ENCODE results near the gene EMP2. TPM values are rescaled to one million over a fixed set of nuclear protein-coding genes. Genes with fewer than 3 reads are reported as not detected.
A peak's percentile ranks its signal among the peaks of the same experiment; 100 is the strongest.
"Not testable (repeated sequence)": the region's sequence is repeated elsewhere in the genome, so short reads cannot be mapped to it uniquely, and the experiment has no call there.

The EMP2 gene, protein sequence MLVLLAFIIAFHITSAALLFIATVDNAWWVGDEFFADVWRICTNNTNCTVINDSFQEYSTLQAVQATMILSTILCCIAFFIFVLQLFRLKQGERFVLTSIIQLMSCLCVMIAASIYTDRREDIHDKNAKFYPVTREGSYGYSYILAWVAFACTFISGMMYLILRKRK
- 34.1 TPM for polyA plus RNA-seq (2013, experiment 1 of 2)
- 37.5 TPM for polyA plus RNA-seq (2013, experiment 2 of 2)

DNA sequence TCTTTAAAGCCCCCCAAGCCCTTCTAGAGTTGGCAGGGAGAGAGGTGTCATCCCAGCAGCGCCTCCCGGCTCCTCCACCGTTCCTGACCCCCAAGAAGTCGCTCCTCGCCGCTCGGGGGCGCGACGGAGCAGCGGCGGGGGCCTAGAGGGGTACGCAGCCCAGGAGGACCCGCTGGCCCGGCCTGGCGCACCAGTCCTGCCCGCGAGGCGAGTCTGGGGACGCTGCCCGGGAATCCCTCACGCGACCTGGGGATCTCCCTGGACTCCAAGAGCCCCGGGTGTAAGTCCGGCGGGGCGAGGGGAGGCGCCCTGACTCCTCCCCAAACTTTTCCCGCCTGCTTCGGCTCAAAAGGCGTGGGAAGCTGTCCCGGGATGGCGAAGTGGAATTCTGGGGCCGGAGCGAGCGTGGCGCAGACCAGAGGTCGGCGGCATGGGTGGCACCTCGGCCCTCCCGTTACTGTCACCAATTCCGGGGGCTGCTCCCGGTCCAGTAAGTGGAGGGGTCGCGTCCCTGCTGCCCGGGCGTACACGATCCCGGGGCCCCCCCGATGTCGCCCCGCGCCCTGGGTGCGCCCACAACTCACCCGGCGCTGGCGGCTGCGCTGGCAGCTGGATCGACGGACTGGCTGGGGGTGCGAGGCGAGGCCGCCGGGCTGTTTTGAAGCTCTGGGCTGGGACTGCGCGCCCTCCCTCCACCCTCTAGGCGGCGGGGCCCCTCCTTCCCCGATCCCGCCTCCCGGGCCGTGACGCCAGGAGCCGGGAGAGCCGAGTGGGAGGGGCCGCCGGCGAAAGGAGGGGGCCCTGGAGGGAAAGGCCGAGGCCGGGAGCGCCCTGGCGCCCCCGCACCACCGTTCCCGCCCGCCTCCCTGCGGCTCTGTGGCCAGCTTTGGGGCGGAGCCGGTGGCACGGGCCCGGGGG lies at the start of gene EMP2:
EMP2 (minus strand) TSS at position 634 of the 918 bp plus-strand sequence. CDS start 32,981 bp downstream, outside the sequence.
- Histone ChIP-seq H3K4me1 (ENCODE audit: control insufficient read depth, insufficient read depth, low read length, poor library complexity, severe bottlenecking) (peaks cover 41% of the 10 kb centered on the region), H3K4me3 (ENCODE audit: extremely low read depth, insufficient read depth, low read length, poor library complexity, severe bottlenecking) (peak within 1 kb of the TSS; percentile 63), H3K36me3 (ENCODE audit: control insufficient read depth, insufficient read depth, low read length) (no peaks in the 10 kb centered on the region), H3K27ac (ENCODE audit: low read depth, low read length, severe bottlenecking) (peak within 1 kb of the TSS; percentile 59), H3K9me3 (ENCODE audit: control insufficient read depth, low read length) (no peaks in the 10 kb centered on the region)
- 0 to 1% methylated on average over 61 to 69 of the region's 91 CpGs for WGBS, 2 experiments (ENCODE audit: insufficient coverage in 2 of 2)

DNA sequence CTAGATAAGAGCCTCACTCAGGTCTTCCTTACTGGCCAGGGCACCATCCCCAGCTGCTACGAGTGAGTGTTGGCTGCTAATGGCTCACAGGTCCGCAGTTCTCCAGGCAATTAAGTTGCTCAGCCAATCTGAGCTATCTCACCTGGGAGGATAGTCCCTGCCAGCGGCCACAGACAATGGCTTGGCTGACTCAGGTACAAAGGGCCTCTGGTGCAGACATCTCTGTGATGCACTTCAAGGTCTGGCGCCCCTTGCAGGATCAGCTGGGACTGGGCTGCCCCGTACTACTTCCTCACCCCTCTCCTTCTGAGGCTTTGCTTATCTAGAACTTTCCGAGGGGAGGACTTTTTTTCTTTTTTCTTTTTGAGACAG lies 49.2 kb upstream of the EMP2 start:
- Histone ChIP-seq H3K4me3 (ENCODE audit: extremely low read depth, insufficient read depth, low read length, poor library complexity, severe bottlenecking) (no peak overlapping the region), H3K9me3 (ENCODE audit: control insufficient read depth, low read length) (no peaks in the 10 kb centered on the region), H3K4me1 (ENCODE audit: control insufficient read depth, insufficient read depth, low read length, poor library complexity, severe bottlenecking) (no peaks in the 10 kb centered on the region), H3K27ac (ENCODE audit: low read depth, low read length, severe bottlenecking) (no peak overlapping the region), H3K36me3 (ENCODE audit: control insufficient read depth, insufficient read depth, low read length) (no peaks in the 10 kb centered on the region)
- WGBS, 2 experiments (ENCODE audit: insufficient coverage in 2 of 2), result 60 to 79% methylated on average over 6 of the region's 6 CpGs

DNA sequence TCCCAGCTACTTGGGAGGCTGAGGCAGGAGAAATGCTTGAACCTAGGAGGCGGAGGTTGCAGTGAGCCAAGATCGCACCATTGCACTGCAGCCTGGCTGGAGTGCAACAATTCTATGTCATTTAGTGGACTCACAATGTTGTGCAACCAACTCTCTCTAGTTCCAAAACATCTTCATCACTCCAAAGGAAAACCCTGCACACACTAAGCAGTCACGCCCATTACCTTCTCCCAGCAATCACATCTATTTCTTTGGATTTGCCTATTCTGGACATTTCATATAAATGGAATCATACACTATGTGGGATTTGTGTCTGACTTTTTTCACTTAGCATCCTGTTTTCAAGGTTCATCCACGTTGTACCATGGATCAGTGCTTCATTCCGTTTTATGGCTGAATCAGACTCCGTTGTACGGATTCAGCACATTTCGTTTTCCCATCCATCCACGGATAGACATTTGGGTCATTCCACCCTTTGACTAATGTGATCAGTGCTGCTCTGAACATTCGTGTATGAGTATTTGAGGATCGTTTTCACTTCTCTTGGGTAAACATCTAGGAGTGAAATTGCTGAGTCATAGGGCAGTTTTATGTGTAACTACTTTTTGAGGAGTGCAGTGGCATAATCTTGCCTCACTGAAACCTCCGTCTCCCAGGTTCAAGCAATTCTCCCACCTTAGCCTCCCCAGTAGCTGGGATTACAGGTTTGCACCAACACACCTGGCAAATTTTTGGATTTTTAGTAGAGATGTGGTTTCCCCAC lies 45.4 kb upstream of the EMP2 start:
- H3K4me3 ChIP-seq (ENCODE audit: extremely low read depth, insufficient read depth, low read length, poor library complexity, severe bottlenecking), result no peak overlapping the region
- no peaks in the 10 kb centered on the region for H3K36me3 ChIP-seq (ENCODE audit: control insufficient read depth, insufficient read depth, low read length)
- 94 to 97% methylated on average over 9 to 10 of the region's 12 CpGs for WGBS, 2 experiments (ENCODE audit: insufficient coverage in 2 of 2)
- H3K27ac ChIP-seq (ENCODE audit: low read depth, low read length, severe bottlenecking), result no peak overlapping the region
- H3K4me1 ChIP-seq (ENCODE audit: control insufficient read depth, insufficient read depth, low read length, poor library complexity, severe bottlenecking), result no peaks in the 10 kb centered on the region
- no peaks in the 10 kb centered on the region for H3K9me3 ChIP-seq (ENCODE audit: control insufficient read depth, low read length)

DNA sequence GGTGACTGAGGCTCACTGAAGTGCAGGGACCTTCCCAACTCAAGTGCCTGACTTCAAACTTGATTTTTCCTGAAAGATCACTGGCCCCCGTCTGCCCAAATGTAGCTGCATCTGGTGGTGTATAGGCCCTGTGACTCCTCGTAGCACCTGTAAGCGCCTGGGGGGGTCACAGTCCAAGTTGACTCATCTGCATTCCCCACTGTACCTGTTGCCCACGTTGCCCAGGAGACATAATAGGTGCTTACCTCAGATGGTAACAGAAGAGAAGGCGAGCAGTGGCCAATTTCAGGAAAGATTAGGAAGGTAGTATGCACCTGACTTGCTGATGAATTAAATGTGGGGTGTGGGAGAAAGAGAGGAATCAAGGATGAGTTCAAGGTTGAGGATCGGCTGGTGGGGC lies 44.1 kb upstream of the EMP2 start:
- H3K36me3 ChIP-seq (ENCODE audit: control insufficient read depth, insufficient read depth, low read length), result no peaks in the 10 kb centered on the region
- no peak overlapping the region for H3K27ac ChIP-seq (ENCODE audit: low read depth, low read length, severe bottlenecking)
- no peak overlapping the region for H3K4me3 ChIP-seq (ENCODE audit: extremely low read depth, insufficient read depth, low read length, poor library complexity, severe bottlenecking)
- H3K9me3 ChIP-seq (ENCODE audit: control insufficient read depth, low read length), result no peaks in the 10 kb centered on the region
- 90 to 96% methylated on average over 6 of the region's 6 CpGs for WGBS, 2 experiments (ENCODE audit: insufficient coverage in 2 of 2)
- no peaks in the 10 kb centered on the region for H3K4me1 ChIP-seq (ENCODE audit: control insufficient read depth, insufficient read depth, low read length, poor library complexity, severe bottlenecking)

DNA sequence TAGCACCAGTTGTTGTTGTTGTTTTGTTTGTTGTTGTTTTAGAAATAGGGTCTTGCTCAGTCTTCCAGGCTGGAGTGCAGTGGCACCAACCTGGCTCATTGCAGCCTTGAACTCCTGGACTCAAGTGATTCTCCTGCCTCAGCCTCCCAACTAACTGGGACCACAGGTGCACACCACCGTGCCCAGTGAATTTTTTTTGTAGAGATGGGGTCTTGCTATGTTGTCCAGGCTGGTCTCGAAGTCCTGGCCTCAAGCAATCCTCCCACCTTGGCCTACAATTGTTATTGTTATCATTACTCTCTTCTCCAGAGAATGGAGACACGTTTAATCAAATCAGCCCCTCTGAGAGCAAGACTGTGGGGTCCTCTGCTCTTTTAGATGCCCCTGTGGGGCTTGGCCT lies 42.7 kb upstream of the EMP2 start:
- no peak overlapping the region for H3K27ac ChIP-seq (ENCODE audit: low read depth, low read length, severe bottlenecking)
- H3K9me3 ChIP-seq (ENCODE audit: control insufficient read depth, low read length), result no peaks in the 10 kb centered on the region
- WGBS, 2 experiments (ENCODE audit: insufficient coverage in 2 of 2), result 100% methylated on average over 1 of the region's 3 CpGs
- no peaks in the 10 kb centered on the region for H3K36me3 ChIP-seq (ENCODE audit: control insufficient read depth, insufficient read depth, low read length)
- peaks cover 2% of the 10 kb centered on the region for H3K4me1 ChIP-seq (ENCODE audit: control insufficient read depth, insufficient read depth, low read length, poor library complexity, severe bottlenecking)
- H3K4me3 ChIP-seq (ENCODE audit: extremely low read depth, insufficient read depth, low read length, poor library complexity, severe bottlenecking), result no peak overlapping the region

DNA sequence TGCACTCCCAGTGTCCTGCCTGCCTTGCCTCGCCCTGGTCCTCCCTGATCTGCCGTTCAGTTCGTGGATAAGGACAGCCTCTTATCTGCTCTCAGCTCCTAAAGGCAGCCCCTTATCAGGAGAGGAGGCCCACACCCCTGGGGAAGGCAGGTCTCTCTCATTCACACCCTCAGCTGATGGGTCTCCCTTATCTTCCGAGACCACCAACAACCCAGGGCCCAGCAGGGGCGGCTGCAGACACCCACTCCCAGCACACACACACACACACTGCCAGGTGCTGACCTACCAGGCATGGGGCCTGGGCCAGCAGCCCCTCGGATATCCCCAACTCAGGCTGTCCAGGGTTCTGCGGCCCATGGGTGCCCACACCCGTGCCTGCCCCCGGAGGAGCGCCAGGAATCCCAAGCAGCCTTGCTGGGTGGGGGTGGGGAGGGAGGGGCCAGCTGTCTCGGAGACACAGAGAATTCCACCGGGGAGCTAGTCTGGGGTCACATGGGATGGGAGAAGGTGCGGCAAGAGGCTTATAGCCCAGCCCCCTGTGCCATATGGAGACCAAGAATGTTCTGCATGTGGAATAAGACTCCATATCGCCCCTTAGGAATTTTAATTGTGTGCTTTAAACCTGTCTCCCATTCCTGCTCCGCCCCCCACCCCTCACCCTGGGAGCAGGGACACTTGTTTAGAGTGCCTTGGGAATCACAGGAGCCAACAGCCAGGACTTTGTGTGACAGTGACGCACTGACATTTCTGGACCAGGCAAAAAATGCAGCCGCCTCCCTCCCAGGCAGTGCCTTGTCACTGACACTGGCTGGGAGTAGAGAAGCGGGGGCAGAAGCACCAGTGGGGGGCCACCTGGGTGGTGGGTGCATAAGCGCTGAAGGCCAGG lies 41.9 kb upstream of the EMP2 start:
- WGBS, 2 experiments (ENCODE audit: insufficient coverage in 2 of 2), result 64 to 74% methylated on average over 9 to 16 of the region's 19 CpGs
- Histone ChIP-seq H3K4me1 (ENCODE audit: control insufficient read depth, insufficient read depth, low read length, poor library complexity, severe bottlenecking) (peaks cover 8% of the 10 kb centered on the region), H3K27ac (ENCODE audit: low read depth, low read length, severe bottlenecking) (peak overlapping the region; percentile 6), H3K36me3 (ENCODE audit: control insufficient read depth, insufficient read depth, low read length) (no peaks in the 10 kb centered on the region), H3K4me3 (ENCODE audit: extremely low read depth, insufficient read depth, low read length, poor library complexity, severe bottlenecking) (no peak overlapping the region), H3K9me3 (ENCODE audit: control insufficient read depth, low read length) (no peaks in the 10 kb centered on the region)

DNA sequence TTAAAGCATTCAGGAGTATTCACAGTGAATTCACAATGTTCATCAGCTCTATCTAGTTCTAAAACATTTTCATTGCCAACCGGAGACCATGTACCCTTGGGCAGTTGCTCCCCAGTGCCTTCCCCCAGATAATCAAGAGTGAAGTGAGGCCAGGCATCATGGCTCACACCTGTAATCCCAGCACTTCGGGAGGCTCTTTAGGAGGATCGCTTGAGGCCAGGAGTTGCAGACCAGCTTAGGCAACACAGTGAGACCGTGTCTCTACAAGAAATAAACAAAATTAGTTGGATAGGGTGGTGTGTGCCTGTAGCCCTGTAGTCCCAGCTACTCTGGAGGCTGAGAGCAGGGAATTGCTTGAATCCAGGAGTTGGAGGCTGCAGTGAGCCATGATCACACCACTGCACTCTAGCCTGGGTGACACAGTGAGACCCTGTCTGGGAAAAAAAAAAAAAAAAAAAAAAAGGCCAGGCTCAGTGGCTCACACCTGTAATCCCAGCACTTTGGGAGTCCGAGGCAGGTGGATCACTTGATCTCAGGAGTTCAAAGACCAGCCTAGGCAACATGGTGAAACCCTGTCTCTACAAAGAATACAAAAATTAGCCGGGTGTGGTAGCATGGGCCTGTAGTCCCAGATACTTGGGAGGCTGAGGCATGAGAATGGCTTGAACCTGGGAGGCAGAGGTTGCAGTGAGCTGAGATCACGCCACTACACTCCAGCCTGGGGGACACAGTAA lies 41.0 kb upstream of the EMP2 start:
- 81 to 83% methylated on average over 6 of the region's 7 CpGs for WGBS, 2 experiments (ENCODE audit: insufficient coverage in 2 of 2)
- not testable (repeated sequence) for H3K36me3 ChIP-seq (ENCODE audit: control insufficient read depth, insufficient read depth, low read length); H3K4me3 ChIP-seq (ENCODE audit: extremely low read depth, insufficient read depth, low read length, poor library complexity, severe bottlenecking); H3K27ac ChIP-seq (ENCODE audit: low read depth, low read length, severe bottlenecking); H3K9me3 ChIP-seq (ENCODE audit: control insufficient read depth, low read length)
- peaks cover 16% of the 10 kb centered on the region for H3K4me1 ChIP-seq (ENCODE audit: control insufficient read depth, insufficient read depth, low read length, poor library complexity, severe bottlenecking)

DNA sequence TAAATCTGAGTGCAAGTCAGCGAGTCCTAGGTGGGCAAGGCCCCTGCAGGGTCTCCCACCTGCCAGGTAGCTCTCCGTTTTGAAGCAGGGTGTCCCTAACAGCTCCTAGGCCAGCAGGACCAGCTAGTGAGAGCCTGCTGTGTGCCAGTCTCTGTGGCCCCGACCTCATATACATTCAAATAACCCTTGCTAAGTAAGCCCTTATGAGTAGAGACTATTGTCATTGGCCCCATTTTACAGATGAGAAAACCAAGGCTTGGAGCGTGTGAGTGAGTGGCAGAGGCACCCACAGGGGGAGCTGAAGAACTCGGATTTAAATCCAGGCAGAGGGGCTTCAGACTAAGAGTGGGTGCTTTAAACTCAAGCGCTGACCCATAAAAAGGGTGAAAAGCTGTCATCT lies 39.7 kb upstream of the EMP2 start:
- no peak overlapping the region for H3K4me3 ChIP-seq (ENCODE audit: extremely low read depth, insufficient read depth, low read length, poor library complexity, severe bottlenecking)
- H3K4me1 ChIP-seq (ENCODE audit: control insufficient read depth, insufficient read depth, low read length, poor library complexity, severe bottlenecking), result peaks cover 17% of the 10 kb centered on the region
- H3K9me3 ChIP-seq (ENCODE audit: control insufficient read depth, low read length), result no peaks in the 10 kb centered on the region
- no peaks in the 10 kb centered on the region for H3K36me3 ChIP-seq (ENCODE audit: control insufficient read depth, insufficient read depth, low read length)
- H3K27ac ChIP-seq (ENCODE audit: low read depth, low read length, severe bottlenecking), result no peak overlapping the region
- 83 to 92% methylated on average over 4 to 5 of the region's 6 CpGs for WGBS, 2 experiments (ENCODE audit: insufficient coverage in 2 of 2)

DNA sequence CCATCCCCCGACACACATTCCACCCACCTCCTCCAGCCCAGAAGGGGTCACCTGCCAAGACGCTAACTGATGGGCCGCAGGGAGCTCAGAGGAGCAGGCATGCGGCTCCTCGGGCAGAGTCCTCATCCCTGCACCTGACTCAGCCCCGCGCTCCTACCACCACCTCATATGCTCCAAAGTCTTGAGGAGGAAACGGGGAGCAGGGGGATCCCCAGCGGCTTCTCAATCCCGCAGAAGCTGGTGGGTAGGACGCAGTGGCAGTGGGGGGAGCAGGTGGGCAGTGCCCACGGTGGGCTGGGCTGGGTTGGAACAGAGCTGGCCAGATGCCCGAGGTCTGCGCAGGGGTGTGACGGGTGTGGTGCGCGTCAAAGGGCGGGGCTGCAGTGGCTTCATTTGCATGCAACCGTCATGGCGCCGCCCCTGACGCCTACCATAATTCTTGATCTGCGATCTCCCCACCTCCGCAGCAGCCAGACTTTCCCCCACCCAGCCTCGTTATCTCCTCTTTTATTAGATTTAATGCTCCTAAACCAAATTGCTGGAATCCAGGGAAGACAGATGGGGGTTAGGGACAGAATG lies 39.0 kb upstream of the EMP2 start:
- Histone ChIP-seq H3K36me3 (ENCODE audit: control insufficient read depth, insufficient read depth, low read length) (no peaks in the 10 kb centered on the region), H3K4me3 (ENCODE audit: extremely low read depth, insufficient read depth, low read length, poor library complexity, severe bottlenecking) (no peak overlapping the region)
- 72 to 89% methylated on average over 14 to 15 of the region's 25 CpGs for WGBS, 2 experiments (ENCODE audit: insufficient coverage in 2 of 2)

More for the DNA sequence above, 39.0 kb upstream of the EMP2 start:
- peaks cover 17% of the 10 kb centered on the region for H3K4me1 ChIP-seq (ENCODE audit: control insufficient read depth, insufficient read depth, low read length, poor library complexity, severe bottlenecking)
- H3K27ac ChIP-seq (ENCODE audit: low read depth, low read length, severe bottlenecking), result no peak overlapping the region
- H3K9me3 ChIP-seq (ENCODE audit: control insufficient read depth, low read length), result no peaks in the 10 kb centered on the region
